ENCODE results near the gene MAN2A2. TPM values are rescaled to one million over a fixed set of nuclear protein-coding genes. Genes with fewer than 3 reads are reported as not detected.

The MAN2A2 gene
- total and polyA plus RNA-seq, 2 donors (not counting 3 experiments of a cell fraction or from before 2014, with no cell fraction given), result 60.9 to 77.7 TPM

DNA sequence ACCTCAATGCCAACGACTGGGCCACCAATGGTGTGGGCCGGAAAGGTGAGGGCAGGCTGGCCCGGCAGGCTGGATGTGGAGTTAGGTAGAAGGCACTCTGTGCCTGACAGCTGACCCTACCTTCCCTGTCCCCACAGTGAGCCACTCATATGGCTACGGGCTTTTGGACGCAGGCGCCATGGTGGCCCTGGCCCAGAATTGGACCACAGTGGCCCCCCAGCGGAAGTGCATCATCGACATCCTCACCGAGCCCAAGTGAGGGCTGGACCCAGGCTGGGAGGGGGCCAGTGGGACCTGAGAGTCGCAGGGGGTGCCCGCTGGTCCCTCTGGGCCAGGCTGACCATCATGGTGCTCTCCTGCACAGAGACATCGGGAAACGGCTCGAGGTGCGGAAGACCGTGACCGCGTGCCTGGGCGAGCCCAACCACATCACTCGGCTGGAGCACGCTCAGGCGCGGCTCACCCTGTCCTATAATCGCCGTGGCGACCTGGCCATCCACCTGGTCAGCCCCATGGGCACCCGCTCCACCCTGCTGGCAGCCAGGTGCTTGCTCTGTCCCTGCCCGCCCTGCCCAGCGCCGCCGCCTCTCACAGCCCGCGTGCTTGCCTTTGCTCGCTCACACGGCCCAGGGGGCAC, 23.3 kb upstream of the MAN2A2 start:
- POLR2A ChIA-PET, result no interaction called here

More for the DNA sequence above, 23.3 kb upstream of the MAN2A2 start:
- DNase-seq (ENCODE audit: low read depth, low spot score) (no peak), FAIRE-seq (no peak)
- Histone ChIP-seq H3K4me2 (ENCODE audit: insufficient read depth, low read length) (no peak overlapping the region), H3K9ac (replicated peaks; ENCODE audit: extremely low read depth, insufficient read depth, low read length) (no peak overlapping the region), H3K36me3 (ENCODE audit: control insufficient read depth in 2 of 2, extremely low read depth in 1 of 2, insufficient read depth in 2 of 2, low read length in 2 of 2) (peaks cover 15 to 51% of the 10 kb centered on the region in 2 experiments), H3K4me3 (replicated peaks in 1 of 3; ENCODE audit: insufficient read depth in 1 of 3, low read depth in 1 of 3, low read length in 3 of 3) (no peak overlapping the region), H3K27me3 (ENCODE audit: control insufficient read depth in 2 of 2, insufficient read depth in 2 of 2, low read length in 2 of 2) (no peaks in the 10 kb centered on the region), H3K4me1 (ENCODE audit: control insufficient read depth, extremely low read depth, insufficient read depth, low read length) (peaks cover 8% of the 10 kb centered on the region), H3K9me3 (replicated peaks; ENCODE audit: control insufficient read depth, insufficient read depth, low read length) (no peaks in the 10 kb centered on the region), H3K27ac (ENCODE audit: insufficient read depth, low read depth, low read length) (no peak overlapping the region), H3K9me1 (replicated peaks; ENCODE audit: control insufficient read depth, extremely low read depth, insufficient read depth, low read length) (no peaks in the 10 kb centered on the region), H4K20me1 (replicated peaks; ENCODE audit: control insufficient read depth, extremely low read depth, insufficient read depth, low read length) (no peaks in the 10 kb centered on the region), H3K79me2 (ENCODE audit: control insufficient read depth, insufficient read depth, low read length) (peaks cover 14% of the 10 kb centered on the region), H2AFZ (ENCODE audit: low read depth, low read length) (no peak overlapping the region)
- CTCF ChIA-PET, result no interaction called here
- intact Hi-C loops (cut with micrococcal nuclease) (loop anchor here (10.0 kb wide), 1 partner anchor 345 kb away; no protein-coding TSS in a partner anchor), dilution Hi-C loops (cut with MboI; ENCODE audit: extremely low pct_ligation_motif_present, low sequenced_read_pairs) (no loop called here)
- BruUV-seq (replicated peaks), result no TSS peak
- no peak for TF ChIP-seq FOS (IDR thresholded peaks at IDR 0.05; ENCODE audit: borderline replicate concordance, insufficient read depth, low read length)
- TF ChIP-seq MYC (IDR thresholded peaks at IDR 0.05; ENCODE audit: low read depth, low read length), result no peak
- TF ChIP-seq POLR2A (IDR thresholded peaks at IDR 0.05; ENCODE audit: low read depth, low read length), result no peak
- no peak for TF ChIP-seq EZH2 (IDR thresholded peaks at IDR 0.05; ENCODE audit: borderline replicate concordance, low read depth, low read length, severe bottlenecking)
- TF ChIP-seq POLR2AphosphoS5 (IDR thresholded peaks at IDR 0.05; ENCODE audit: insufficient read depth, low read depth, low read length), result no peak
- TF ChIP-seq JUN (IDR thresholded peaks at IDR 0.05; ENCODE audit: borderline replicate concordance, insufficient read depth, insufficient read length, low read depth), result no peak
- TF ChIP-seq, protein P1, sequence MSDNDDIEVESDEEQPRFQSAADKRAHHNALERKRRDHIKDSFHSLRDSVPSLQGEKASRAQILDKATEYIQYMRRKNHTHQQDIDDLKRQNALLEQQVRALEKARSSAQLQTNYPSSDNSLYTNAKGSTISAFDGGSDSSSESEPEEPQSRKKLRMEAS (IDR thresholded peaks at IDR 0.05; ENCODE audit: insufficient read depth, insufficient read length), result no peak
- TF ChIP-seq GATA2 (IDR thresholded peaks at IDR 0.05; ENCODE audit: insufficient read depth, insufficient read length, low read depth, low read length), result no peak
- TF ChIP-seq, protein P2, sequence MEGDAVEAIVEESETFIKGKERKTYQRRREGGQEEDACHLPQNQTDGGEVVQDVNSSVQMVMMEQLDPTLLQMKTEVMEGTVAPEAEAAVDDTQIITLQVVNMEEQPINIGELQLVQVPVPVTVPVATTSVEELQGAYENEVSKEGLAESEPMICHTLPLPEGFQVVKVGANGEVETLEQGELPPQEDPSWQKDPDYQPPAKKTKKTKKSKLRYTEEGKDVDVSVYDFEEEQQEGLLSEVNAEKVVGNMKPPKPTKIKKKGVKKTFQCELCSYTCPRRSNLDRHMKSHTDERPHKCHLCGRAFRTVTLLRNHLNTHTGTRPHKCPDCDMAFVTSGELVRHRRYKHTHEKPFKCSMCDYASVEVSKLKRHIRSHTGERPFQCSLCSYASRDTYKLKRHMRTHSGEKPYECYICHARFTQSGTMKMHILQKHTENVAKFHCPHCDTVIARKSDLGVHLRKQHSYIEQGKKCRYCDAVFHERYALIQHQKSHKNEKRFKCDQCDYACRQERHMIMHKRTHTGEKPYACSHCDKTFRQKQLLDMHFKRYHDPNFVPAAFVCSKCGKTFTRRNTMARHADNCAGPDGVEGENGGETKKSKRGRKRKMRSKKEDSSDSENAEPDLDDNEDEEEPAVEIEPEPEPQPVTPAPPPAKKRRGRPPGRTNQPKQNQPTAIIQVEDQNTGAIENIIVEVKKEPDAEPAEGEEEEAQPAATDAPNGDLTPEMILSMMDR (IDR thresholded peaks at IDR 0.05; ENCODE audit: extremely low read depth in 1 of 2, insufficient read depth in 1 of 2, low read depth in 1 of 2, low read length in 2 of 2), result no peak
